Naive thymus-derived CD4-positive, alpha-beta T cell (primary cell): ENCODE results near the gene ARL14EPL. TPM values are rescaled to one million over a fixed set of nuclear protein-coding genes. Genes with fewer than 3 reads are reported as not detected.
"Not testable (repeated sequence)": the region's sequence is repeated elsewhere in the genome, so short reads cannot be mapped to it uniquely, and the experiment has no call there.

Experiments
- ATAC-seq: fragments of 150-1000 bp; cut with Tn5 transposase; 2 replicates; pipeline ENCODE4 v1.10.0; 2021; ENCODE audit warnings: mild to moderate bottlenecking, moderate library complexity
- CTCF ChIA-PET: fragments of 350-600 bp; sonication (Branson Sonifier 250); formaldehyde crosslinking; loops from one replicate; lab custom pipeline; 2021; ENCODE audit warnings: antibody characterized with exemption; lab: Charles Lee
- POLR2A ChIA-PET: fragments of 350-600 bp; sonication (Branson Sonifier 250); formaldehyde crosslinking; loops from one replicate; lab custom pipeline; 2021; ENCODE audit warnings: antibody characterized with exemption, inconsistent platforms; lab: Charles Lee
- DNase-seq, 9 donors: peaks; one replicate each; pipeline versions ENCODE4 v3.0.0 to v3.0.0-alpha.2; 2020 to 2022; ENCODE audit warnings: mixed read lengths in 1 of 9
- H3K27ac ChIP-seq: one replicate; pipeline ENCODE4 v1.7.0; 2013; ENCODE audit warnings: mild to moderate bottlenecking, low read depth, low read length, moderate library complexity
- H3K27me3 ChIP-seq, 2 donors: one replicate each; pipeline ENCODE4 v1.7.0; 2013; ENCODE audit warnings: low read length in 2 of 2, mild to moderate bottlenecking in 2 of 2, moderate library complexity in 2 of 2; ENCODE audit not compliant: control insufficient read depth in 2 of 2, insufficient read depth in 2 of 2
- H3K36me3 ChIP-seq, 3 experiments: 1 replicate in 2 of 3; 2 replicates in 1 of 3; pipeline ENCODE4 v1.7.0; 2013; ENCODE audit warnings: low read length in 3 of 3, mild to moderate bottlenecking in 3 of 3, moderate library complexity in 1 of 3; ENCODE audit not compliant: insufficient read depth in 3 of 3, control insufficient read depth in 2 of 3
- H3K4me1 ChIP-seq, 2 donors: one replicate each; pipeline ENCODE4 v1.7.0; 2013; ENCODE audit warnings: low read length in 2 of 2, mild to moderate bottlenecking in 2 of 2, moderate library complexity in 1 of 2; ENCODE audit not compliant: control insufficient read depth in 2 of 2, insufficient read depth in 2 of 2
- H3K4me3 ChIP-seq: 2 replicates; pipeline ENCODE4 v1.7.0; 2013; ENCODE audit warnings: mild to moderate bottlenecking, low read length
- H3K9me3 ChIP-seq, 3 experiments: 1 replicate in 2 of 3; 2 replicates in 1 of 3; pipeline ENCODE4 v1.7.0; 2013; ENCODE audit warnings: low read length in 3 of 3; ENCODE audit not compliant: control insufficient read depth in 2 of 3
- H3K27ac Mint-ChIP-seq, 9 donors: one replicate each; pipeline ENCODE4 v1.8.0; 2020 to 2022; ENCODE audit warnings: mixed read lengths in 9 of 9, mild to moderate bottlenecking in 8 of 9, moderate library complexity in 5 of 9, inconsistent platforms in 2 of 9
- H3K27me3 Mint-ChIP-seq, 5 donors: one replicate each; pipeline ENCODE4 v1.8.0; 2021 to 2022; ENCODE audit warnings: mixed read lengths in 5 of 5, mild to moderate bottlenecking in 1 of 5
- H3K36me3 Mint-ChIP-seq, 5 donors: one replicate each; pipeline ENCODE4 v1.8.0; 2020 to 2022; ENCODE audit warnings: mixed read lengths in 5 of 5, mild to moderate bottlenecking in 3 of 5, inconsistent platforms in 1 of 5
- H3K4me1 Mint-ChIP-seq, 7 donors: one replicate each; pipeline ENCODE4 v1.8.0; 2020 to 2022; ENCODE audit warnings: mixed read lengths in 7 of 7, mild to moderate bottlenecking in 3 of 7, inconsistent platforms in 1 of 7
- H3K4me3 Mint-ChIP-seq, 10 donors: one replicate each; pipeline ENCODE4 v1.8.0; 2020 to 2022; ENCODE audit warnings: mild to moderate bottlenecking in 10 of 10, mixed read lengths in 10 of 10, moderate library complexity in 6 of 10, inconsistent platforms in 2 of 10
- H3K9me3 Mint-ChIP-seq, 11 donors: one replicate each; pipeline ENCODE4 v1.8.0; 2020 to 2022; ENCODE audit warnings: mixed read lengths in 11 of 11, mild to moderate bottlenecking in 4 of 11, inconsistent platforms in 1 of 11, moderate library complexity in 1 of 11
- intact Hi-C, 2 donors: fragments of 100-400 bp; cut with micrococcal nuclease; formaldehyde crosslinking; loops; one replicate each; pipeline ENCODE4 v1.15.1; 2023
- polyA plus RNA-seq, 2 donors: library from polyadenylated mRNA; unstranded; fragments of 300-500 nt; fragmentation: Illumina TruSeq; gene quantifications; one replicate each; pipeline ENCODE4 v1.2.3, GENCODE V29; 2021
- total RNA-seq, 6 experiments: library from RNA in 5 of 6; stranded (reverse) in 5 of 6; gene quantifications; 1 replicate in 5 of 6; 2 replicates in 1 of 6; pipeline ENCODE4 v1.2.3 and lab custom pipeline; 2021 to 2026

The ARL14EPL gene
- total and polyA plus RNA-seq, 7 experiments from 2014 or later, result not detected

- peaks cover 13 to 16% of the 10 kb centered on the region in 2 donors for H3K4me1 ChIP-seq
- H3K4me1 Mint-ChIP-seq, result peaks cover 22 to 77% (median 64%) of the 10 kb centered on the region in 7 donors
- peak overlapping the region; percentile 43 to 99 (median 94) for H3K27ac Mint-ChIP-seq
- H3K4me3 Mint-ChIP-seq, result peak overlapping the region; percentile 80 to 98 (median 95)
- POLR2A ChIA-PET, H3K27me3 ChIP-seq, H3K36me3 ChIP-seq, ATAC-seq, H3K9me3 ChIP-seq, CTCF ChIA-PET, H3K9me3 Mint-ChIP-seq, DNase-seq, H3K27ac ChIP-seq, H3K27me3 Mint-ChIP-seq: not testable (repeated sequence)
- intact Hi-C loops, result loop anchor here (5.0 to 10.0 kb wide), 2 partner anchors 789 to 912 kb away; partner anchors contain the start of gene CCDC112 (in 1 of the 2)
- H3K36me3 Mint-ChIP-seq, result peaks cover 12 to 37% (median 21%) of the 10 kb centered on the region in 5 donors
- peak overlapping the region; percentile 54 for H3K4me3 ChIP-seq
Observed at GRCh38 chr5:116086309-116086708, 54.0 kb downstream of the ARL14EPL start.

- peak in 2 of 9 donors; percentile 12 to 15 for DNase-seq
- H3K27ac ChIP-seq, result no peak overlapping the region
Observed at GRCh38 chr5:116088062-116088461, 55.8 kb downstream of the ARL14EPL start.

GRCh38 chr5:116090302-116090701 lies 58.0 kb downstream of the ARL14EPL start:
- intact Hi-C loops, result no loop called here
- Histone ChIP-seq H3K4me3 (no peak overlapping the region), H3K36me3 (peaks cover 9 to 25% (median 13%) of the 10 kb centered on the region in 3 experiments), H3K9me3 (no peaks in the 10 kb centered on the region), H3K27me3 (no peaks in the 10 kb centered on the region), H3K27ac (no peak overlapping the region), H3K4me1 (peaks cover 6 to 7% of the 10 kb centered on the region in 2 donors)
- ChIA-PET POLR2A (no interaction called here), CTCF (no interaction called here)
- H3K4me1 Mint-ChIP-seq, result peaks cover 13 to 57% (median 35%) of the 10 kb centered on the region in 7 donors
- DNase-seq (no peak), ATAC-seq (no peak)
- H3K9me3 Mint-ChIP-seq, result peaks cover 0 to 2% (median 0%) of the 10 kb centered on the region in 11 donors
- no peak overlapping the region for H3K4me3 Mint-ChIP-seq
- peaks cover 12 to 69% (median 49%) of the 10 kb centered on the region in 5 donors for H3K36me3 Mint-ChIP-seq
- no peak overlapping the region for H3K27ac Mint-ChIP-seq
- no peaks in the 10 kb centered on the region for H3K27me3 Mint-ChIP-seq

More at GRCh38 chr5:116088062-116088461, 55.8 kb downstream of the ARL14EPL start:
- Mint-ChIP-seq H3K27me3 (no peaks in the 10 kb centered on the region), H3K36me3 (peaks cover 12 to 49% (median 36%) of the 10 kb centered on the region in 5 donors), H3K4me1 (peaks cover 22 to 61% (median 47%) of the 10 kb centered on the region in 7 donors), H3K27ac (peak overlapping the region in 2 of 9 donors; percentile 25 to 38), H3K9me3 (peaks cover 0 to 2% (median 0%) of the 10 kb centered on the region in 11 donors), H3K4me3 (peak overlapping the region in 1 of 10 donors; percentile 26)
- POLR2A ChIA-PET, result no interaction called here
- no peak for ATAC-seq
- intact Hi-C loops, result loop anchor here (5.0 to 10.0 kb wide), 2 partner anchors 791 to 913 kb away; partner anchors contain the start of gene CCDC112 (in 1 of the 2)
- CTCF ChIA-PET, result no interaction called here
- Histone ChIP-seq H3K36me3 (peaks cover 2 to 7% (median 7%) of the 10 kb centered on the region in 3 experiments), H3K27me3 (no peaks in the 10 kb centered on the region), H3K9me3 (no peaks in the 10 kb centered on the region), H3K4me3 (no peak overlapping the region), H3K4me1 (peaks cover 13 to 16% of the 10 kb centered on the region in 2 donors)

- no peaks in the 10 kb centered on the region for H3K4me1 ChIP-seq
- H3K36me3 Mint-ChIP-seq, result peaks cover 12 to 77% (median 53%) of the 10 kb centered on the region in 5 donors
- H3K4me3 ChIP-seq, result no peak overlapping the region
- no peaks in the 10 kb centered on the region for H3K9me3 Mint-ChIP-seq
- H3K9me3 ChIP-seq, result no peaks in the 10 kb centered on the region
- H3K27me3 ChIP-seq, result no peaks in the 10 kb centered on the region
- no peak overlapping the region for H3K27ac ChIP-seq
- DNase-seq, result no peak
- ATAC-seq, result no peak
- no peak overlapping the region for H3K27ac Mint-ChIP-seq
- ChIA-PET CTCF (interaction anchor here (1.0 kb wide), 1 partner anchor 25 kb away, joined by 3 read pairs; no protein-coding TSS in a partner anchor), POLR2A (no interaction called here)
- peaks cover 9 to 28% (median 13%) of the 10 kb centered on the region in 3 experiments for H3K36me3 ChIP-seq
- peaks cover 7 to 51% (median 25%) of the 10 kb centered on the region in 7 donors for H3K4me1 Mint-ChIP-seq
- no peak overlapping the region for H3K4me3 Mint-ChIP-seq
- no peaks in the 10 kb centered on the region for H3K27me3 Mint-ChIP-seq
- intact Hi-C loops, result no loop called here
Observed at GRCh38 chr5:116091416-116091815, 59.1 kb downstream of the ARL14EPL start.

- peaks cover 6 to 41% (median 13%) of the 10 kb centered on the region in 3 experiments for H3K36me3 ChIP-seq
- CTCF ChIA-PET, result no interaction called here
- H3K4me1 ChIP-seq, result no peaks in the 10 kb centered on the region
- Mint-ChIP-seq H3K4me1 (peaks cover 0 to 16% (median 6%) of the 10 kb centered on the region in 7 donors), H3K27me3 (no peaks in the 10 kb centered on the region), H3K36me3 (peaks cover 9 to 86% (median 82%) of the 10 kb centered on the region in 5 donors), H3K4me3 (no peak overlapping the region), H3K9me3 (peaks cover 0 to 5% (median 0%) of the 10 kb centered on the region in 11 donors), H3K27ac (no peak overlapping the region)
- POLR2A ChIA-PET, result no interaction called here
- H3K4me3 ChIP-seq, result no peak overlapping the region
- no peaks in the 10 kb centered on the region for H3K27me3 ChIP-seq
- DNase-seq, result no peak
- H3K9me3 ChIP-seq, result no peaks in the 10 kb centered on the region
- ATAC-seq, result no peak
- intact Hi-C loops, result no loop called here
- no peak overlapping the region for H3K27ac ChIP-seq
Observed at GRCh38 chr5:116097301-116097700, 65.0 kb downstream of the ARL14EPL start.

- H3K36me3 Mint-ChIP-seq, result peaks cover 9 to 86% (median 76%) of the 10 kb centered on the region in 5 donors
- POLR2A ChIA-PET, result no interaction called here
- no peaks in the 10 kb centered on the region for H3K27me3 ChIP-seq
Observed at GRCh38 chr5:116098998-116099397, 66.7 kb downstream of the ARL14EPL start.

More at GRCh38 chr5:116098998-116099397, 66.7 kb downstream of the ARL14EPL start:
- H3K27ac ChIP-seq, result no peak overlapping the region
- Mint-ChIP-seq H3K27me3 (no peaks in the 10 kb centered on the region), H3K9me3 (peaks cover 0 to 13% (median 0%) of the 10 kb centered on the region in 11 donors), H3K27ac (no peak overlapping the region), H3K4me1 (peaks cover 0 to 21% (median 6%) of the 10 kb centered on the region in 7 donors), H3K4me3 (no peak overlapping the region)
- no peaks in the 10 kb centered on the region for H3K4me1 ChIP-seq
- no peaks in the 10 kb centered on the region for H3K9me3 ChIP-seq
- H3K36me3 ChIP-seq, result peaks cover 0 to 24% (median 2%) of the 10 kb centered on the region in 3 experiments
- ATAC-seq (no peak), DNase-seq (no peak)
- CTCF ChIA-PET, result interaction anchor here (1.4 kb wide), 1 partner anchor 38 kb away, joined by 3 read pairs; no protein-coding TSS in a partner anchor
- H3K4me3 ChIP-seq, result no peak overlapping the region
- intact Hi-C loops, result no loop called here
